ENCODE results near the gene LRRC74A. TPM values are rescaled to one million over a fixed set of nuclear protein-coding genes. Genes with fewer than 3 reads are reported as not detected.
"Not testable (repeated sequence)": the region's sequence is repeated elsewhere in the genome, so short reads cannot be mapped to it uniquely, and the experiment has no call there.

Gene LRRC74A
- total and polyA plus RNA-seq, 2 experiments from 2014 or later = not detected

DNA sequence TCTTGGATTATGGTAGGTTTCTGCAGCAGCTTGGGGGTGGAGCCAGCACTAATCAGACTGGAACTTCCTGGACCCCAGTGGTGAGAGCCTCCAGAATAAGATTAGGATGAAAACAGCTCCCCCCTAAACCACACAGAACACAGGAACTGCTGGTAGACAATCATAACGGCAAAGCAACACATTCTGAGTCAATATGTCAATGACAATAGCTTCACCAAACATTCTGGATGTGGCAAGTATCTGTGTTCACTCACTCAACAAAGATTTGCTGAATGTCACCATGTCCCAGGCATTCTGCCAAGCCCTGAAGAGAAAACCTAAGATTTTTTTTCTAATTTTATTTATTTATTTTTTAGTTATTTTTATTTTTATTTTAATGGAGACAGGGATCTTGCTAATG, 65.2 kb downstream of the LRRC74A start:
- TF ChIP-seq EZH2 (IDR thresholded peaks at IDR 0.05; ENCODE audit: borderline replicate concordance) = no peak
- Histone ChIP-seq H3K79me2 (no peaks in the 10 kb centered on the region), H3K27me3 (no peaks in the 10 kb centered on the region), H4K20me1 (ENCODE audit: insufficient read depth, poor library complexity, severe bottlenecking) (no peaks in the 10 kb centered on the region), H3K9me3 (ENCODE audit: low read depth) (no peaks in the 10 kb centered on the region), H3K27ac (no peak overlapping the region), H3K4me2 (no peak overlapping the region), H3K36me3 (replicated peaks; ENCODE audit: insufficient read depth, low read depth) (no peaks in the 10 kb centered on the region), H3K4me3 (no peak overlapping the region), H3K9me2 (replicated peaks; ENCODE audit: insufficient read depth) (no peaks in the 10 kb centered on the region), H2AFZ (no peak overlapping the region), H3K4me1 (ENCODE audit: insufficient read depth) (no peaks in the 10 kb centered on the region)
- no peak for DNase-seq (ENCODE audit: low spot score)
- WGBS (ENCODE audit: low lambda C conversion rate, missing lambda C conversion rate) = 85% methylated on average over 1 of the region's 1 CpG

DNA sequence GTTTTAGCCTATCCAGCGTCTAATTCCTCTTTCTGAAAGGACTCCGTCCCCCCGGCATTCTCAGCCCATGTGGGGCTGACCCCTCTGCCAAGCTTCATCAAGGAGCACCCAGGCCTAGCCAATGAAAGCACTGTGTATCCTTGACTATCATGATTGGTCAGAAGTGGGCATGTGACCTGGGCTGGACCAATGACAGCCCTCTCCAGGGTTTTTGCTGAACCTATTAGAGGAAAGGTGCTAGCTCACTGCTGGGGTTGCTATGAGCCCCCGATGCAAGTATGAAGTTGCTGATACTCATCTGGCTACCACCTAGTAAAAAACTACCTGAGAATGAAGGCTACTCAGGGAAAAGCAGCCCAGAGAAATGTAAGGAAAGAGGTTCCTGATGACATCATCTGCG, 68.1 kb downstream of the LRRC74A start:
- H4K20me1 ChIP-seq (ENCODE audit: insufficient read depth, poor library complexity, severe bottlenecking) = no peaks in the 10 kb centered on the region
- 96% methylated on average over 5 of the region's 5 CpGs for WGBS (ENCODE audit: low lambda C conversion rate, missing lambda C conversion rate)
- H3K36me3 ChIP-seq (replicated peaks; ENCODE audit: insufficient read depth, low read depth) = no peaks in the 10 kb centered on the region
- no peaks in the 10 kb centered on the region for H3K27me3 ChIP-seq
- no peaks in the 10 kb centered on the region for H3K4me1 ChIP-seq (ENCODE audit: insufficient read depth)
- TF ChIP-seq EZH2 (IDR thresholded peaks at IDR 0.05; ENCODE audit: borderline replicate concordance) (no peak), EZH2phosphoT487 (IDR thresholded peaks at IDR 0.05; ENCODE audit: low read depth, severe bottlenecking, unreplicated experiment) (no peak)
- TF ChIP-seq, protein P1, sequence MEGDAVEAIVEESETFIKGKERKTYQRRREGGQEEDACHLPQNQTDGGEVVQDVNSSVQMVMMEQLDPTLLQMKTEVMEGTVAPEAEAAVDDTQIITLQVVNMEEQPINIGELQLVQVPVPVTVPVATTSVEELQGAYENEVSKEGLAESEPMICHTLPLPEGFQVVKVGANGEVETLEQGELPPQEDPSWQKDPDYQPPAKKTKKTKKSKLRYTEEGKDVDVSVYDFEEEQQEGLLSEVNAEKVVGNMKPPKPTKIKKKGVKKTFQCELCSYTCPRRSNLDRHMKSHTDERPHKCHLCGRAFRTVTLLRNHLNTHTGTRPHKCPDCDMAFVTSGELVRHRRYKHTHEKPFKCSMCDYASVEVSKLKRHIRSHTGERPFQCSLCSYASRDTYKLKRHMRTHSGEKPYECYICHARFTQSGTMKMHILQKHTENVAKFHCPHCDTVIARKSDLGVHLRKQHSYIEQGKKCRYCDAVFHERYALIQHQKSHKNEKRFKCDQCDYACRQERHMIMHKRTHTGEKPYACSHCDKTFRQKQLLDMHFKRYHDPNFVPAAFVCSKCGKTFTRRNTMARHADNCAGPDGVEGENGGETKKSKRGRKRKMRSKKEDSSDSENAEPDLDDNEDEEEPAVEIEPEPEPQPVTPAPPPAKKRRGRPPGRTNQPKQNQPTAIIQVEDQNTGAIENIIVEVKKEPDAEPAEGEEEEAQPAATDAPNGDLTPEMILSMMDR (IDR thresholded peaks at IDR 0.05; ENCODE audit: poor library complexity) = no peak
- H3K79me2 ChIP-seq = no peaks in the 10 kb centered on the region
- H2AFZ ChIP-seq = no peak overlapping the region
- DNase-seq (ENCODE audit: low spot score) = no peak
- H3K4me2 ChIP-seq = no peak overlapping the region
- H3K4me3 ChIP-seq = no peak overlapping the region
- no peaks in the 10 kb centered on the region for H3K9me3 ChIP-seq (ENCODE audit: low read depth)
- no peaks in the 10 kb centered on the region for H3K9me2 ChIP-seq (replicated peaks; ENCODE audit: insufficient read depth)
- H3K27ac ChIP-seq = no peak overlapping the region

DNA sequence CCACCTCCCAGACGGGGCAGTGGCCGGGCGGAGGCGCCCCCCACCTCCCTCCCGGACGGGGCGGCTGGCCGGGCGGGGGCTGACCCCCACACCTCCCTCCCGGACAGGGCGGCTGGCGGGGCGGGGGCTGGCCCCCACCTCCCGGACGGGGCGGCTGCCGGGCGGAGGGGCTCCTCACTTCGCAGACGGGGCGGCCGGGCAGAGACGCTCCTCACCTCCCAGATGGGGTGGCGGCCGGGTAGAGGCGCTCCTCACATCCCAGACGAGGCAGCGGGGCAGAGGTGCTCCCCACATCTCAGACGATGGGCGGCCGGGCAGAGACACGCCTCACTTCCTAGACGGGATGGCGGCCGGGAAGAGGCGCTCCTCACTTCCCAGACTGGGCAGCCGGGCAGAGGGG, 71.8 kb downstream of the LRRC74A start:
- H3K27ac ChIP-seq; H3K36me3 ChIP-seq (replicated peaks; ENCODE audit: insufficient read depth, low read depth); H2AFZ ChIP-seq; H4K20me1 ChIP-seq (ENCODE audit: insufficient read depth, poor library complexity, severe bottlenecking); DNase-seq (ENCODE audit: low spot score); H3K4me1 ChIP-seq (ENCODE audit: insufficient read depth); H3K27me3 ChIP-seq; H3K9me3 ChIP-seq (ENCODE audit: low read depth); H3K9me2 ChIP-seq (replicated peaks; ENCODE audit: insufficient read depth); H3K79me2 ChIP-seq; H3K4me3 ChIP-seq; H3K4me2 ChIP-seq: not testable (repeated sequence)
- WGBS (ENCODE audit: low lambda C conversion rate, missing lambda C conversion rate) = 89% methylated on average over 5 of the region's 37 CpGs

DNA sequence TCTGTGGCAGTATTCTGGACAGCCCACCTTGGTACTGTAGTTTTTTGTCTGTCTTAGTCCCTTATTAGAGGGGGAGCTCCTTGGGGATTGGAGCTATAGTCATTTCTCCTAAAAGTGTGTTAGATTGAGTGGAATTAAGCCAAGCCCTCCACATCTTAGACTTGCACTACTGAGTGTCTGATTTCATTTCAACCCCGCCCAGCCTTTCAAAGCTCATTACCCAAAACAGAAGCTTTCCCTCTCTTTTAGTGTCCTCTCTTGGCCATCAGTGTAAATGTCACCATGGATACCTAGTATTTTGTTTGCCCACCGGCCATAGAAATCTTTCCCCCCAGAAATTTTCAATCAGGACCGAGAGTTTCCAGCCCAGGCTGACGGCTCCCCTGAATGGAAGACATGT, 74.5 kb downstream of the LRRC74A start:
- WGBS (ENCODE audit: low lambda C conversion rate, missing lambda C conversion rate) = 68% methylated on average over 4 of the region's 4 CpGs
- Histone ChIP-seq H3K36me3 (replicated peaks; ENCODE audit: insufficient read depth, low read depth) (no peaks in the 10 kb centered on the region), H3K9me2 (replicated peaks; ENCODE audit: insufficient read depth) (no peaks in the 10 kb centered on the region), H3K79me2 (no peaks in the 10 kb centered on the region), H3K9me3 (ENCODE audit: low read depth) (no peaks in the 10 kb centered on the region), H4K20me1 (ENCODE audit: insufficient read depth, poor library complexity, severe bottlenecking) (no peaks in the 10 kb centered on the region), H3K27me3 (no peaks in the 10 kb centered on the region), H3K4me2 (no peak overlapping the region), H2AFZ (no peak overlapping the region), H3K4me3 (no peak overlapping the region), H3K4me1 (ENCODE audit: insufficient read depth) (peaks cover 22% of the 10 kb centered on the region), H3K27ac (peak overlapping the region; percentile 90)
- no peak for DNase-seq (ENCODE audit: low spot score)
- TF ChIP-seq, protein P1 (IDR thresholded peaks at IDR 0.05; ENCODE audit: poor library complexity) = no peak
- TF ChIP-seq EZH2phosphoT487 (IDR thresholded peaks at IDR 0.05; ENCODE audit: low read depth, severe bottlenecking, unreplicated experiment) = no peak
- TF ChIP-seq EZH2 (IDR thresholded peaks at IDR 0.05; ENCODE audit: borderline replicate concordance) = no peak
